Retina (tissue), 1 donor: Measurements from ENCODE around the gene SGCE.
"Not testable (repeated sequence)": the region's sequence is repeated elsewhere in the genome, so short reads cannot be mapped to it uniquely, and the experiment has no call there.

Source experiments
- DNase-seq: peaks from one replicate; pipeline ENCODE4 v3.0.0-alpha.2; 2016

SGCE gene

GRCh38 chr7:94655848-94656657 lies at the start of gene SGCE:
TSS of gene SGCE (minus strand) at chr7:94656133. CDS start at chr7:94656098, 35 bp downstream.
- DNase-seq: peak; percentile 89

GRCh38 chr7:94705155-94706021 lies 49.5 kb upstream of the SGCE start:
- not testable (repeated sequence) for DNase-seq

GRCh38 chr7:94701555-94701973 lies 45.6 kb upstream of the SGCE start:
- no peak for DNase-seq

- no peak for DNase-seq
Measured at GRCh38 chr7:94700926-94701554, 45.1 kb upstream of the SGCE start.

- no peak for DNase-seq
Measured at GRCh38 chr7:94698275-94698674, 42.3 kb upstream of the SGCE start.

GRCh38 chr7:94697035-94697974 lies 41.4 kb upstream of the SGCE start:
- DNase-seq: no peak

- DNase-seq: no peak
Measured at GRCh38 chr7:94687810-94688209, 31.9 kb upstream of the SGCE start.

- no peak for DNase-seq
Measured at GRCh38 chr7:94687076-94687475, 31.1 kb upstream of the SGCE start.

GRCh38 chr7:94683066-94683465 lies 27.1 kb upstream of the SGCE start:
- DNase-seq: no peak

- no peak for DNase-seq
Measured at GRCh38 chr7:94679358-94679757, 23.4 kb upstream of the SGCE start.

- DNase-seq: no peak
Measured at GRCh38 chr7:94676431-94676830, 20.5 kb upstream of the SGCE start.

GRCh38 chr7:94675356-94675755 lies 19.4 kb upstream of the SGCE start:
- DNase-seq: no peak

GRCh38 chr7:94671444-94672235 lies 15.7 kb upstream of the SGCE start:
- DNase-seq: no peak

- DNase-seq: no peak
Measured at GRCh38 chr7:94669773-94670495, 14.0 kb upstream of the SGCE start.

GRCh38 chr7:94666879-94667587 lies 11.1 kb upstream of the SGCE start:
- no peak for DNase-seq

GRCh38 chr7:94665426-94665825 lies 9.5 kb upstream of the SGCE start:
- DNase-seq: no peak

GRCh38 chr7:94664023-94664422 lies 8.1 kb upstream of the SGCE start:
- DNase-seq: no peak

GRCh38 chr7:94662548-94662947 lies 6.6 kb upstream of the SGCE start:
- no peak for DNase-seq

GRCh38 chr7:94660006-94660405 lies 4.1 kb upstream of the SGCE start:
- DNase-seq: no peak

GRCh38 chr7:94658826-94659225 lies 2.9 kb upstream of the SGCE start:
- peak; percentile 13 for DNase-seq
